Fibroblast of lung (primary cell): ENCODE results near the gene ATP10A. TPM values are rescaled to one million over a fixed set of nuclear protein-coding genes. Genes with fewer than 3 reads are reported as not detected.
A peak's percentile ranks its signal among the peaks of the same experiment; 100 is the strongest.

Experiments
- DNase-seq, 2 donors: peaks; one replicate each; pipeline versions ENCODE4 v3.0.0 to v3.0.0-alpha.2; 2010; ENCODE audit warnings: low read depth in 2 of 2
- H2AFZ ChIP-seq: 2 replicates; pipeline ENCODE4 v1.5.1; 2012; ENCODE audit warnings: low read length, control low read depth, inconsistent platforms
- H3K27ac ChIP-seq: 2 replicates; pipeline ENCODE4 v1.5.1; 2011; ENCODE audit warnings: low read length, control low read depth; ENCODE audit not compliant: insufficient read depth
- H3K27me3 ChIP-seq: 2 replicates; pipeline ENCODE4 v1.5.1; 2011; ENCODE audit warnings: mild to moderate bottlenecking, low read length; ENCODE audit not compliant: control insufficient read depth, insufficient read depth
- H3K36me3 ChIP-seq: 2 replicates; pipeline ENCODE4 v1.5.1; 2011; ENCODE audit warnings: low read length; ENCODE audit not compliant: control insufficient read depth, insufficient read depth
- H3K4me1 ChIP-seq: 2 replicates; pipeline ENCODE4 v1.5.1; 2011; ENCODE audit warnings: low read length; ENCODE audit not compliant: control insufficient read depth, insufficient read depth; ENCODE audit errors: extremely low read depth
- H3K4me2 ChIP-seq: 2 replicates; pipeline ENCODE4 v1.5.1; 2011; ENCODE audit warnings: low read length, control low read depth; ENCODE audit not compliant: insufficient read depth; ENCODE audit errors: extremely low read depth
- H3K4me3 ChIP-seq, 4 experiments: fragments of 200-600 bp in 1 of 4; sonication (generic) in 1 of 4; replicated peaks in 1 of 4; 2 replicates each; pipeline ENCODE4 v1.5.1; 2011 to 2016; ENCODE audit warnings: low read length in 4 of 4, low read depth in 3 of 4, mild to moderate bottlenecking in 3 of 4, control low read depth in 2 of 4, inconsistent platforms in 1 of 4, mixed read lengths in 1 of 4; ENCODE audit not compliant: insufficient read depth in 1 of 4; ENCODE audit errors: control extremely low read depth in 1 of 4
- H3K79me2 ChIP-seq: 2 replicates; pipeline ENCODE4 v1.5.1; 2012; ENCODE audit warnings: mild to moderate bottlenecking, low read length, inconsistent platforms; ENCODE audit not compliant: control insufficient read depth, insufficient read depth
- H3K9ac ChIP-seq: 2 replicates; pipeline ENCODE4 v1.5.1; 2011; ENCODE audit warnings: mild to moderate bottlenecking, low read length, control low read depth; ENCODE audit not compliant: insufficient read depth
- H3K9me3 ChIP-seq: 2 replicates; pipeline ENCODE4 v1.5.1; 2012; ENCODE audit warnings: low read depth, low read length; ENCODE audit not compliant: control insufficient read depth, insufficient read depth
- H4K20me1 ChIP-seq: 2 replicates; pipeline ENCODE4 v1.5.1; 2011; ENCODE audit warnings: low read length; ENCODE audit not compliant: control insufficient read depth, insufficient read depth; ENCODE audit errors: extremely low read depth
- EZH2 ChIP-seq: IDR thresholded peaks from 2 replicates; pipeline ENCODE4 v1.5.1; 2012; ENCODE audit warnings: low read length, control low read depth, mild to moderate bottlenecking; ENCODE audit errors: missing control alignments
- polyA plus RNA-seq, 2 donors: library from polyadenylated mRNA; depleted of rRNA in 1 of 2; stranded (reverse) in 1 of 2; unstranded in 1 of 2; fragments of >200 nt; gene quantifications; 2 replicates each; pipeline ENCODE4 v1.2.1, GENCODE V29; 2011 to 2012; ENCODE audit warnings: missing spikeins in 1 of 2
- total RNA-seq: library from RNA; depleted of rRNA; stranded (reverse); fragments of >200 nt; gene quantifications from 2 replicates; pipeline ENCODE4 v1.2.1, GENCODE V29; 2014
- TF ChIP-seq, protein P1 (sequence below), 2 donors: IDR thresholded peaks in 1 of 2; conservative IDR thresholded peaks in 1 of 2; 1 replicate in 1 of 2; 2 replicates in 1 of 2; pipeline ENCODE4 v1.5.1; 2011 to 2012; ENCODE audit warnings: low read length in 2 of 2, control low read depth in 1 of 2, inconsistent platforms in 1 of 2, low read depth in 1 of 2, mild to moderate bottlenecking in 1 of 2

Gene ATP10A
- total and polyA plus RNA-seq, 2 donors (not counting 1 experiment from before 2014, with no cell fraction given) = 12.7 to 13.8 TPM

- H2AFZ ChIP-seq = no peak overlapping the region
- no peak for DNase-seq
- H3K79me2 ChIP-seq = no peaks in the 10 kb centered on the region
- no peak overlapping the region for H3K4me2 ChIP-seq
- no peak overlapping the region for H3K9ac ChIP-seq
- H3K27ac ChIP-seq = no peak overlapping the region
- no peak overlapping the region for H3K4me3 ChIP-seq
- H3K4me1 ChIP-seq = no peaks in the 10 kb centered on the region
- TF ChIP-seq EZH2 = no peak
- TF ChIP-seq, protein P1, sequence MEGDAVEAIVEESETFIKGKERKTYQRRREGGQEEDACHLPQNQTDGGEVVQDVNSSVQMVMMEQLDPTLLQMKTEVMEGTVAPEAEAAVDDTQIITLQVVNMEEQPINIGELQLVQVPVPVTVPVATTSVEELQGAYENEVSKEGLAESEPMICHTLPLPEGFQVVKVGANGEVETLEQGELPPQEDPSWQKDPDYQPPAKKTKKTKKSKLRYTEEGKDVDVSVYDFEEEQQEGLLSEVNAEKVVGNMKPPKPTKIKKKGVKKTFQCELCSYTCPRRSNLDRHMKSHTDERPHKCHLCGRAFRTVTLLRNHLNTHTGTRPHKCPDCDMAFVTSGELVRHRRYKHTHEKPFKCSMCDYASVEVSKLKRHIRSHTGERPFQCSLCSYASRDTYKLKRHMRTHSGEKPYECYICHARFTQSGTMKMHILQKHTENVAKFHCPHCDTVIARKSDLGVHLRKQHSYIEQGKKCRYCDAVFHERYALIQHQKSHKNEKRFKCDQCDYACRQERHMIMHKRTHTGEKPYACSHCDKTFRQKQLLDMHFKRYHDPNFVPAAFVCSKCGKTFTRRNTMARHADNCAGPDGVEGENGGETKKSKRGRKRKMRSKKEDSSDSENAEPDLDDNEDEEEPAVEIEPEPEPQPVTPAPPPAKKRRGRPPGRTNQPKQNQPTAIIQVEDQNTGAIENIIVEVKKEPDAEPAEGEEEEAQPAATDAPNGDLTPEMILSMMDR (conservative IDR thresholded peaks at IDR 0.05 in 1 of 2, IDR thresholded peaks at IDR 0.05 in 1 of 2; ENCODE audit: low read depth in 1 of 2, low read length in 2 of 2) = peak in 1 of 2 donors; percentile 17
- H3K9me3 ChIP-seq = no peaks in the 10 kb centered on the region
- no peaks in the 10 kb centered on the region for H3K36me3 ChIP-seq
- H4K20me1 ChIP-seq = no peaks in the 10 kb centered on the region
- H3K27me3 ChIP-seq = no peaks in the 10 kb centered on the region
Measured at GRCh38 chr15:25661898-25662297, 201.2 kb downstream of the ATP10A start.

DNA sequence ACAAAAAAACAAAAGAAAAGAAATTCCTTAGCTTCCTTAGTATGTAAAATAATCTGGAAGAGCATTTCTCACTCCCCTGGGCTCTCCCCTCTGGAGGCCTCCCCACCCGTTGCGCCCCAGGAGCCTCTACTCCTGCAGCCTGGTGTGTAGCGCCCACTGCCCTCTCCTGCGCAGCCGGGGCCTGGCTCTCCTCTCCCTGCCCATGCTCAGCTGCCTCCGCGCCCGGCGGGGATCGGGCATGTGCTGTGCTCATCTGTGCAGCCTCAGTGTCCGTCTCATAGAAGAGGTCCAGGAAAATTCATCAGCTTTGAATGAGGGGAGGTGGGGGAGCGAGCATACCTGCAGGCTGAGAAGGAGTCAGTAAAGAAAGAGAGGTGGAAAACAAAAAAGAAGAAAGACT is 203.9 kb downstream of the ATP10A start:
- Histone ChIP-seq H3K4me2 (no peak overlapping the region), H3K27me3 (no peaks in the 10 kb centered on the region), H3K9me3 (no peaks in the 10 kb centered on the region), H3K4me3 (no peak overlapping the region), H3K36me3 (no peaks in the 10 kb centered on the region), H3K9ac (no peak overlapping the region), H3K4me1 (no peaks in the 10 kb centered on the region), H3K79me2 (no peaks in the 10 kb centered on the region), H4K20me1 (no peaks in the 10 kb centered on the region), H3K27ac (no peak overlapping the region), H2AFZ (no peak overlapping the region)
- TF ChIP-seq, protein P1 (conservative IDR thresholded peaks at IDR 0.05 in 1 of 2, IDR thresholded peaks at IDR 0.05 in 1 of 2; ENCODE audit: low read depth in 1 of 2, low read length in 2 of 2) = no peak
- TF ChIP-seq EZH2 = no peak
- DNase-seq = no peak

GRCh38 chr15:25658560-25658959 is 204.6 kb downstream of the ATP10A start:
- H3K27ac ChIP-seq = no peak overlapping the region
- TF ChIP-seq EZH2 = no peak
- TF ChIP-seq, protein P1 (conservative IDR thresholded peaks at IDR 0.05 in 1 of 2, IDR thresholded peaks at IDR 0.05 in 1 of 2; ENCODE audit: low read depth in 1 of 2, low read length in 2 of 2) = no peak
- no peak for DNase-seq
- no peak overlapping the region for H2AFZ ChIP-seq
- no peaks in the 10 kb centered on the region for H3K79me2 ChIP-seq
- H3K4me2 ChIP-seq = no peak overlapping the region
- H4K20me1 ChIP-seq = no peaks in the 10 kb centered on the region
- no peaks in the 10 kb centered on the region for H3K36me3 ChIP-seq
- no peaks in the 10 kb centered on the region for H3K4me1 ChIP-seq
- no peaks in the 10 kb centered on the region for H3K9me3 ChIP-seq
- H3K27me3 ChIP-seq = no peaks in the 10 kb centered on the region
- no peak overlapping the region for H3K4me3 ChIP-seq
- H3K9ac ChIP-seq = no peak overlapping the region
